ENCODE results near the gene RBMS1.

DNA sequence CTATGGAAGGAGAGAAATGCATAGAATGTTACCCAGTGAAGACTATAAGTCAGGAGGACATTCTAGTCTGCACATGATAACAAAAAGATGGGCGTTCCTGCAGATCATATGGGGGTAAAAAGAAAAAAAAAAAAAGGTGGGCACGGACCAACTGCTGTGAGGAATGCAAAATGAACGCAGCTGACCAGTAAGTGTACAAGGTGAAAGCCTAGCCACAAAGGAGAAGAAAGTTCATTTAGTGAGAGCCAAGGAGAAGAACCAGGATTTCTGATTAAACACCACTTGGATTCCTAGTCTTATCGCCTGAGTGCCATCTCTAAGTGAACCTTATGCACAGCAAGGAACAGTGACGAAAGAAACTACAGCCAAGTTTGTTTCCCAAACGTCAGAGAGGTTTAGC is 26.5 kb downstream of the RBMS1 start:
- TF ChIP-seq, protein P1, sequence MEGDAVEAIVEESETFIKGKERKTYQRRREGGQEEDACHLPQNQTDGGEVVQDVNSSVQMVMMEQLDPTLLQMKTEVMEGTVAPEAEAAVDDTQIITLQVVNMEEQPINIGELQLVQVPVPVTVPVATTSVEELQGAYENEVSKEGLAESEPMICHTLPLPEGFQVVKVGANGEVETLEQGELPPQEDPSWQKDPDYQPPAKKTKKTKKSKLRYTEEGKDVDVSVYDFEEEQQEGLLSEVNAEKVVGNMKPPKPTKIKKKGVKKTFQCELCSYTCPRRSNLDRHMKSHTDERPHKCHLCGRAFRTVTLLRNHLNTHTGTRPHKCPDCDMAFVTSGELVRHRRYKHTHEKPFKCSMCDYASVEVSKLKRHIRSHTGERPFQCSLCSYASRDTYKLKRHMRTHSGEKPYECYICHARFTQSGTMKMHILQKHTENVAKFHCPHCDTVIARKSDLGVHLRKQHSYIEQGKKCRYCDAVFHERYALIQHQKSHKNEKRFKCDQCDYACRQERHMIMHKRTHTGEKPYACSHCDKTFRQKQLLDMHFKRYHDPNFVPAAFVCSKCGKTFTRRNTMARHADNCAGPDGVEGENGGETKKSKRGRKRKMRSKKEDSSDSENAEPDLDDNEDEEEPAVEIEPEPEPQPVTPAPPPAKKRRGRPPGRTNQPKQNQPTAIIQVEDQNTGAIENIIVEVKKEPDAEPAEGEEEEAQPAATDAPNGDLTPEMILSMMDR (IDR thresholded peaks at IDR 0.05; ENCODE audit: low read depth, low read length) = no peak
- TF ChIP-seq EZH2phosphoT487 (IDR thresholded peaks at IDR 0.05; ENCODE audit: low read depth) = no peak

Data from OCI-LY3 (cell line).